Measurements from ENCODE around the gene ZNF26.

Gene ZNF26

GRCh38 chr12:133061954-133062353, 75.8 kb downstream of the ZNF26 start:
- no peak for DNase-seq (ENCODE audit: low read depth in 2 of 2)

- DNase-seq (ENCODE audit: low read depth in 2 of 2), result no peak
Observed at GRCh38 chr12:133063556-133063955, 77.4 kb downstream of the ZNF26 start.

GRCh38 chr12:133073836-133074235, 87.7 kb downstream of the ZNF26 start:
- no peak for DNase-seq (ENCODE audit: low read depth in 2 of 2)

Measured in stimulated activated CD8-positive, alpha-beta memory T cell treated with anti-CD3 and anti-CD28 coated beads, Interleukin-7, amount 100 ng/mL, for 4 hours (primary cell).